Heart right ventricle (tissue), 16 donors: ENCODE measurements around the gene CAPNS2. TPM values are rescaled to one million over a fixed set of nuclear protein-coding genes. Genes with fewer than 3 reads are reported as not detected.

Source experiments
- ATAC-seq, 8 donors: fragments of 200-7000 bp; cut with Tn5 transposase; one replicate each; pipeline ENCODE4 v1.9.1; 2020; ENCODE audit warnings: mild to moderate bottlenecking in 8 of 8, moderate library complexity in 8 of 8, moderate number of reproducible peaks in 1 of 8
- DNase-seq, 2 donors: peaks; one replicate each; pipeline ENCODE4 v3.0.0-alpha.2; 2020
- H3K27ac ChIP-seq, 10 donors: fragments of 200-600 bp; sonication (generic) in 2 of 10; one replicate each; pipeline versions ENCODE4 v1.5.0 to v1.8.0; 2020 to 2022; ENCODE audit warnings: mild to moderate bottlenecking in 3 of 10
- H3K27me3 ChIP-seq, 7 donors: fragments of 200-600 bp; one replicate each; pipeline ENCODE4 v1.8.0; 2021 to 2022; ENCODE audit warnings: mild to moderate bottlenecking in 2 of 7
- H3K36me3 ChIP-seq, 9 donors: fragments of 200-600 bp; sonication (generic) in 1 of 9; one replicate each; pipeline versions ENCODE4 v1.5.0 to v1.8.0; 2020 to 2022; ENCODE audit warnings: mild to moderate bottlenecking in 2 of 9
- H3K4me1 ChIP-seq, 9 donors: fragments of 200-600 bp; sonication (generic) in 1 of 9; one replicate each; pipeline versions ENCODE4 v1.5.0 to v1.8.0; 2020 to 2022; ENCODE audit warnings: mild to moderate bottlenecking in 4 of 9
- H3K4me3 ChIP-seq, 10 donors: fragments of 200-600 bp; sonication (generic) in 2 of 10; one replicate each; pipeline versions ENCODE4 v1.5.0 to v1.8.0; 2020 to 2022; ENCODE audit warnings: mild to moderate bottlenecking in 7 of 10, moderate library complexity in 2 of 10
- H3K9me3 ChIP-seq, 11 donors: fragments of 200-600 bp in 10 of 11; sonication (generic) in 2 of 11; one replicate each; pipeline versions ENCODE4 v1.5.0 to v1.8.0; 2013 to 2022; ENCODE audit warnings: mild to moderate bottlenecking in 2 of 11, control low read depth in 1 of 11, moderate library complexity in 1 of 11
- WGBS, 2 donors: extraction: QIAGEN DNeasy Blood & Tissue Kit; methylation state at CpG; one replicate each; pipeline ENCODE4 v1.1.7; 2013; ENCODE audit warnings: inconsistent platforms in 1 of 2; 5-methylcytosine and 5-hydroxymethylcytosine counted together
- intact Hi-C, 10 donors: fragments of 100-400 bp; cut with DNase I; formaldehyde crosslinking; loops; one replicate each; pipeline versions ENCODE4 v1.11.1 to v1.14.2; 2022
- polyA plus RNA-seq, 2 donors: library from polyadenylated mRNA; stranded (reverse); fragments of 200-250 nt; gene quantifications; one replicate each; pipeline ENCODE4 v1.2.3, GENCODE V29; 2013
- total RNA-seq, 10 donors: library from RNA; stranded (reverse); fragmentation: NEBNext Ultra II Directional in 3 of 10; extraction: Animal tissue kit (Norgen Biotek cat#: 25700) in 3 of 10; gene quantifications; one replicate each; pipeline versions ENCODE4 v1.2.1 to v1.2.4, GENCODE V29; 2021 to 2023
- TF ChIP-seq, protein P1 (sequence below), 9 donors: fragments of 200-600 bp; sonication (generic) in 2 of 9; IDR thresholded peaks; one replicate each; pipeline versions ENCODE4 v1.5.0 to v1.8.0; 2021 to 2022; ENCODE audit warnings: antibody characterized with exemption in 9 of 9, mild to moderate bottlenecking in 5 of 9, moderate library complexity in 1 of 9
- donor health status: Arrhythmogenic right ventricular cardiomyopathy.
- donor health status: ischemic (EF 13 %, LVEDD 7.1; RV severe dilation, severe dysfunction).
- donor health status: healthy with polysubstance abuse.
- donor health status: DM: no; HTN: yes; CAD: no.
- donor health status: DM: no; HTN: no; CAD: no.
- donor health status: ischemic (EF 25% LVEDD 6.9; RV normal size, moderate dysfunction).
- donor health status: ischemic (EF 25% LVEDD 5.7; RV mildly dilated, moderate dysfunction).
- donor health status: healthy.
- donor health status: DM: yes; HTN: yes; CAD: no.
- donor health status: Ischemic cardiomyopathy.
- donor health status: ischemic (EF 35%, LVEDD 5.7; RV mildly dilated, moderate dysfunction).
- donor health status: nonischemic (EF 11% LVEDD 7.7; RV severe dilation, severe dysfunction).
- donor health status: DM: yes; HTN: yes; CAD: no.
- donor health status: PGD.
- donor health status: ischemic (EF 29% LVEDD 5.4; RV normal size, mild dysfunction).
- donor health status: nonischemic (EF 23%, LVEDD 6.1; RV moderate dilation, normal function).

Gene CAPNS2
- total and polyA plus RNA-seq, 12 donors = 0.06 to 0.45 (median 0.39) TPM; not detected in 7

DNA sequence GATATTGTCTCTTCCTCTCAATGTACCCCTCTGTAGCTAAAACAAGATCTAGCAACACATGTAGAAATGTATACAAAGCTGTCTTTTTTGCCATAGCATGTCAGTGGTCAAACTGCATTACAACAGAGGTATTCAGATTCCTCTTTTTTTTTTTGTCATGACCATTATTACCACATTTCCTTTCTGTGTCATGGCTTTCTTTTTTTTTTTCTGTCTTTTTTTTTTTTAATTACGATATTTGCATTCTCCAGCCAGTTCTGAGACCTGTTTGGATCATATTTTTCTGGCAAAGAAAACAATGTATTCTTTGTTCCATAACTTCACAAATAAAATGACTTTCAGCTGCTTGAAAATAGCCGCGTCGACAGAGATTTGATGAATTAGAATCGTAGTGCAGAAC is 27.4 kb upstream of the CAPNS2 start:
- intact Hi-C loops = loop anchor here in 1 of 10 donors (10.0 kb wide), 1 partner anchor 46 kb away; no protein-coding TSS in a partner anchor
- no peaks in the 10 kb centered on the region for H3K9me3 ChIP-seq
- DNase-seq (no peak), ATAC-seq (peak in 6 of 8 donors; percentile 16 to 56 (median 48))
- no peak overlapping the region for H3K4me3 ChIP-seq
- H3K27ac ChIP-seq = peak overlapping the region in 7 of 10 donors; percentile 17 to 63 (median 44)
- no peaks in the 10 kb centered on the region for H3K27me3 ChIP-seq
- WGBS, 2 donors = 59 to 61% methylated on average over 5 of the region's 5 CpGs
- H3K4me1 ChIP-seq = peaks cover 0 to 59% (median 0%) of the 10 kb centered on the region in 9 donors
- TF ChIP-seq, protein P1, sequence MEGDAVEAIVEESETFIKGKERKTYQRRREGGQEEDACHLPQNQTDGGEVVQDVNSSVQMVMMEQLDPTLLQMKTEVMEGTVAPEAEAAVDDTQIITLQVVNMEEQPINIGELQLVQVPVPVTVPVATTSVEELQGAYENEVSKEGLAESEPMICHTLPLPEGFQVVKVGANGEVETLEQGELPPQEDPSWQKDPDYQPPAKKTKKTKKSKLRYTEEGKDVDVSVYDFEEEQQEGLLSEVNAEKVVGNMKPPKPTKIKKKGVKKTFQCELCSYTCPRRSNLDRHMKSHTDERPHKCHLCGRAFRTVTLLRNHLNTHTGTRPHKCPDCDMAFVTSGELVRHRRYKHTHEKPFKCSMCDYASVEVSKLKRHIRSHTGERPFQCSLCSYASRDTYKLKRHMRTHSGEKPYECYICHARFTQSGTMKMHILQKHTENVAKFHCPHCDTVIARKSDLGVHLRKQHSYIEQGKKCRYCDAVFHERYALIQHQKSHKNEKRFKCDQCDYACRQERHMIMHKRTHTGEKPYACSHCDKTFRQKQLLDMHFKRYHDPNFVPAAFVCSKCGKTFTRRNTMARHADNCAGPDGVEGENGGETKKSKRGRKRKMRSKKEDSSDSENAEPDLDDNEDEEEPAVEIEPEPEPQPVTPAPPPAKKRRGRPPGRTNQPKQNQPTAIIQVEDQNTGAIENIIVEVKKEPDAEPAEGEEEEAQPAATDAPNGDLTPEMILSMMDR (IDR thresholded peaks at IDR 0.05) = no peak
- peaks cover 0 to 35% (median 0%) of the 10 kb centered on the region in 9 donors for H3K36me3 ChIP-seq

DNA sequence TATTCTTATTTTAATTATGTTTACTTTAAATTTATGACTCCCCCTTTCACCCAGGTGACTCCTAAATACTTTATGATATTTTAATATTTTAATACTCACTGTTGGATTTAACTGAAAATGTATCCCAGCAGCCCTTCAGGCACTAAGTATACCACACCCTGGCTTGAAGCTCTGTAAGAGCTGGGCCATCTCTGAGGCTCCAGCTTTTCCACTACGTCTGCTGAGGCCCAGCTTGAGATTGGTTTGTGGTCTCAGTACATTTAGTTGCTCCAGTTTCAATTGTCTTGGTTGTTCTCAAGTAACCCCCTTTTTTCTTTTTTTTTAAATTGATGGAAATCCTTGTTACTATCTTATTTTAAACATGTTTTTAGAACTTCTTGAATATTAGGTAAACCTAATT is 27.0 kb upstream of the CAPNS2 start:
- H3K27me3 ChIP-seq = no peaks in the 10 kb centered on the region
- H3K4me3 ChIP-seq = no peak overlapping the region
- H3K27ac ChIP-seq = peak overlapping the region in 7 of 10 donors; percentile 17 to 63 (median 44)
- ATAC-seq (peak in 5 of 8 donors; percentile 52 to 69 (median 62)), DNase-seq (no peak)
- no peaks in the 10 kb centered on the region for H3K9me3 ChIP-seq
- intact Hi-C loops = loop anchor here in 1 of 10 donors (10.0 kb wide), 1 partner anchor 45 kb away; no protein-coding TSS in a partner anchor
- peaks cover 0 to 59% (median 0%) of the 10 kb centered on the region in 9 donors for H3K4me1 ChIP-seq
- TF ChIP-seq, protein P1 (IDR thresholded peaks at IDR 0.05) = no peak
- WGBS, 2 donors = 56 to 62% methylated on average over 1 of the region's 1 CpG
- peaks cover 0 to 31% (median 0%) of the 10 kb centered on the region in 9 donors for H3K36me3 ChIP-seq

DNA sequence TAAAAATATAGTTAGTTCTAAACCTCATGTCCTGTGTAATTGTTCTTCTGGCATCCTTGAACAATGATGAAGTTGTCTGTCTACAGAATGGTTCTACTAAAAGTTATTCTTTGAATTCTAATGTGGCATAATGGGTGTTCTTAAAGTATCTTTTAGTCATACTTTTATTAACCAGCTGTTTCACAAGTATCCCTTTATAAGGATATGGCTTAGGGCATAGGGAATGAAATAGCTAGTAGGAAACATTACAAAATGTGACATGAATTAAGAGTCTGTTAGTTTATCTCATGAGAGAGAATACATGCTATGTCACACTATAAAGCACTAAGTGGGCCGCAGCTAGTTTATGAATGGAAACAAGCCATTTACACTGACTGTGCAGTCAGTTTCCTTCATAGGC is 26.3 kb upstream of the CAPNS2 start:
- Histone ChIP-seq H3K4me1 (peaks cover 0 to 56% (median 0%) of the 10 kb centered on the region in 9 donors), H3K27ac (peak overlapping the region in 5 of 10 donors; percentile 17 to 63 (median 44)), H3K27me3 (no peaks in the 10 kb centered on the region), H3K9me3 (no peaks in the 10 kb centered on the region), H3K36me3 (peaks cover 0 to 27% (median 0%) of the 10 kb centered on the region in 9 donors), H3K4me3 (no peak overlapping the region)
- 88 to 90% methylated on average over 1 of the region's 1 CpG for WGBS, 2 donors
- ATAC-seq (no peak), DNase-seq (no peak)
- intact Hi-C loops = loop anchor here in 7 of 10 donors (5.0 to 10.0 kb wide), 5 partner anchors 43 to 165 kb away; no protein-coding TSS in a partner anchor
- TF ChIP-seq, protein P1 (IDR thresholded peaks at IDR 0.05) = no peak

DNA sequence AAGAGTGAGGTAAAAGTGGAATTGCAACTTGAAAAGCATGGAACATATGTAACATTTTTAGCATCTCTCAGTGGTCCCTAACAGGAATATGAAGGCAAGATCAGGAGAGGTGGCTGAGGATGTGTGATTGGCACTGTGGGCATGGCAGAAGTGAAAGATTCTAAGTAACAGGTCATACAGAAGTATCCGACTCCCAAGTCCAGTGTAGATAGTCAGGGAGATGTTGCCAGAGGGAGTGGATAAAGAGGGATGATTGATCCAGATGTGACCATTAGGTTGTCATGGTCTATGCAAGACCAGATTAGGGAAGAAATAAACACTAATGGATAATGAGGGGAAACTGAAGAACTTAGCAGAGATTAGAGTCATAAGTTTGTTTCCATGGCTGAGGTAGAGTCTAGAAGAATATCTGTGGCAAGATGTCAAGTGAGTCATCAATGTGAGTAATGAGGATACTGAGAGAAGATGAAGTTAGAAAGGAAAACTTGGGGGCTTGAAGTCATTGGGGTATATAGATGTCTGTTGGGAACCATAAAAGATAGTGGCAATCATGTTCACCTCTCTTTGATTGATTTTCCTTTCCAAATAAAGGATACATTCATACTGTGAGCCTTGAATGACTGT is 23.9 kb upstream of the CAPNS2 start:
- intact Hi-C loops = loop anchor here (1.0 to 10.0 kb wide), 10 partner anchors 45 to 162 kb away; no protein-coding TSS in a partner anchor
- Histone ChIP-seq H3K9me3 (no peaks in the 10 kb centered on the region), H3K4me3 (no peak overlapping the region), H3K36me3 (peaks cover 0 to 33% (median 0%) of the 10 kb centered on the region in 9 donors), H3K4me1 (peaks cover 0 to 51% (median 0%) of the 10 kb centered on the region in 9 donors), H3K27me3 (no peaks in the 10 kb centered on the region), H3K27ac (peak overlapping the region in 2 of 10 donors; percentile 4 to 5)
- 87 to 93% methylated on average over 1 of the region's 1 CpG for WGBS, 2 donors
- no peak for DNase-seq
- TF ChIP-seq, protein P1 (IDR thresholded peaks at IDR 0.05) = no peak
- ATAC-seq = peak in 6 of 8 donors; percentile 8 to 71 (median 28)
